ENCODE measurements around the gene LCE1E. TPM values are rescaled to one million over a fixed set of nuclear protein-coding genes. Genes with fewer than 3 reads are reported as not detected.

LCE1E gene
- total RNA-seq, 2 experiments from 2014 or later = not detected

GRCh38 chr1:152811671-152812070, 25.6 kb downstream of the LCE1E start, which contains the start of gene LCE1B:
Gene LCE1B, plus strand, starts transcription at chr1:152811971. Its CDS starts 476 bp downstream, at chr1:152812447.
- H3K9me3 ChIP-seq (ENCODE audit: low read length) = no peaks in the 10 kb centered on the region
- no peaks in the 10 kb centered on the region for H3K79me2 ChIP-seq (ENCODE audit: insufficient read depth, low read depth, low read length)
- POLR2A ChIA-PET = no interaction called here
- no peak for DNase-seq (ENCODE audit: low spot score)
- no peak for TF ChIP-seq CTCF (conservative IDR thresholded peaks at IDR 0.05; ENCODE audit: low read length)
- no peak for TF ChIP-seq EZH2phosphoT487 (IDR thresholded peaks at IDR 0.05; ENCODE audit: borderline replicate concordance, low read depth, low read length)
- intact Hi-C loops (cut with micrococcal nuclease; ENCODE audit: unreplicated experiment) = no loop called here
- H3K4me2 ChIP-seq (ENCODE audit: low read length) = no peak within 1 kb of the TSS
- no peak within 1 kb of the TSS for H3K27ac ChIP-seq (ENCODE audit: low read depth, low read length, poor library complexity, severe bottlenecking)
- no peaks in the 10 kb centered on the region for H3K4me1 ChIP-seq (ENCODE audit: insufficient read depth, low read length, poor library complexity, severe bottlenecking)
- no TSS peak for BruUV-seq (replicated peaks)
- no peaks in the 10 kb centered on the region for H4K20me1 ChIP-seq (ENCODE audit: insufficient read depth, low read length)
- no peaks in the 10 kb centered on the region for H3K36me3 ChIP-seq (ENCODE audit: insufficient read depth, low read length)
- no peak within 1 kb of the TSS for H2AFZ ChIP-seq (ENCODE audit: low read length)
- H3K4me3 ChIP-seq (ENCODE audit: low read depth, low read length, poor library complexity, severe bottlenecking) = no peak within 1 kb of the TSS
- H3K9me2 ChIP-seq (ENCODE audit: insufficient read depth, low read length) = no peaks in the 10 kb centered on the region
- CTCF ChIA-PET (ENCODE audit: unreplicated experiment) = no interaction called here

- H3K79me2 ChIP-seq (ENCODE audit: insufficient read depth, low read depth, low read length) = no peaks in the 10 kb centered on the region
- DNase-seq (ENCODE audit: low spot score) = no peak
- no peak overlapping the region for H3K27ac ChIP-seq (ENCODE audit: low read depth, low read length, poor library complexity, severe bottlenecking)
- no peaks in the 10 kb centered on the region for H3K9me3 ChIP-seq (ENCODE audit: low read length)
- H4K20me1 ChIP-seq (ENCODE audit: insufficient read depth, low read length) = no peaks in the 10 kb centered on the region
- BruUV-seq (replicated peaks) = no TSS peak
- no peaks in the 10 kb centered on the region for H3K9me2 ChIP-seq (ENCODE audit: insufficient read depth, low read length)
- intact Hi-C loops (cut with micrococcal nuclease; ENCODE audit: unreplicated experiment) = no loop called here
- H3K36me3 ChIP-seq (ENCODE audit: insufficient read depth, low read length) = no peaks in the 10 kb centered on the region
- H3K4me1 ChIP-seq (ENCODE audit: insufficient read depth, low read length, poor library complexity, severe bottlenecking) = no peaks in the 10 kb centered on the region
- TF ChIP-seq EZH2phosphoT487 (IDR thresholded peaks at IDR 0.05; ENCODE audit: borderline replicate concordance, low read depth, low read length) (no peak), CTCF (conservative IDR thresholded peaks at IDR 0.05; ENCODE audit: low read length) (no peak)
- POLR2A ChIA-PET = no interaction called here
- CTCF ChIA-PET (ENCODE audit: unreplicated experiment) = no interaction called here
- H3K4me2 ChIP-seq (ENCODE audit: low read length) = no peak overlapping the region
- no peak overlapping the region for H3K4me3 ChIP-seq (ENCODE audit: low read depth, low read length, poor library complexity, severe bottlenecking)
- H2AFZ ChIP-seq (ENCODE audit: low read length) = no peak overlapping the region
Observed at GRCh38 chr1:152817309-152817708, 31.3 kb downstream of the LCE1E start.

- ChIA-PET POLR2A (no interaction called here), CTCF (ENCODE audit: unreplicated experiment) (no interaction called here)
- Histone ChIP-seq H4K20me1 (ENCODE audit: insufficient read depth, low read length) (no peaks in the 10 kb centered on the region), H3K4me1 (ENCODE audit: insufficient read depth, low read length, poor library complexity, severe bottlenecking) (no peaks in the 10 kb centered on the region), H2AFZ (ENCODE audit: low read length) (no peak overlapping the region), H3K79me2 (ENCODE audit: insufficient read depth, low read depth, low read length) (no peaks in the 10 kb centered on the region), H3K4me2 (ENCODE audit: low read length) (no peak overlapping the region), H3K27ac (ENCODE audit: low read depth, low read length, poor library complexity, severe bottlenecking) (no peak overlapping the region), H3K9me3 (ENCODE audit: low read length) (no peaks in the 10 kb centered on the region), H3K4me3 (ENCODE audit: low read depth, low read length, poor library complexity, severe bottlenecking) (no peak overlapping the region), H3K36me3 (ENCODE audit: insufficient read depth, low read length) (no peaks in the 10 kb centered on the region), H3K9me2 (ENCODE audit: insufficient read depth, low read length) (no peaks in the 10 kb centered on the region)
- no peak for DNase-seq (ENCODE audit: low spot score)
- TF ChIP-seq EZH2phosphoT487 (IDR thresholded peaks at IDR 0.05; ENCODE audit: borderline replicate concordance, low read depth, low read length) (no peak), CTCF (conservative IDR thresholded peaks at IDR 0.05; ENCODE audit: low read length) (no peak)
- intact Hi-C loops (cut with micrococcal nuclease; ENCODE audit: unreplicated experiment) = no loop called here
- BruUV-seq (replicated peaks) = no TSS peak
Observed at GRCh38 chr1:152823294-152823693, 37.2 kb downstream of the LCE1E start.
